OCI-LY7 (cell line): ENCODE results near the gene PREPL. TPM values are rescaled to one million over a fixed set of nuclear protein-coding genes. Genes with fewer than 3 reads are reported as not detected.
"Not testable (repeated sequence)": the region's sequence is repeated elsewhere in the genome, so short reads cannot be mapped to it uniquely, and the experiment has no call there.

Experiments used
- BruUV-seq: library from RNA; stranded (reverse); fragments of 400-500 nt; replicated peaks from 2 replicates; lab custom pipeline; 2021; lab: Mats Ljungman, UMichigan
- CTCF ChIA-PET: fragments of 300-600 bp; sonication (Branson Sonifier 250); formaldehyde crosslinking; loops from one replicate; lab custom pipeline; 2022; ENCODE audit warnings: antibody characterized with exemption; ENCODE audit not compliant: unreplicated experiment; lab: Charles Lee
- POLR2A ChIA-PET: fragments of 300-600 bp; sonication (Branson Sonifier 250); formaldehyde crosslinking; loops from one replicate; lab custom pipeline; 2022; ENCODE audit warnings: antibody characterized with exemption; lab: Charles Lee
- DNase-seq: peaks from one replicate; pipeline ENCODE4 v3.0.0-alpha.2; 2015; ENCODE audit warnings: low spot score
- H2AFZ ChIP-seq: fragments of 200-600 bp; sonication (generic), shearing (Covaris generic); 2 replicates; pipeline ENCODE4 v1.6.1; 2014; ENCODE audit warnings: mild to moderate bottlenecking, antibody characterized with exemption, low read length, moderate library complexity
- H3K27ac ChIP-seq: fragments of 200-600 bp; sonication (generic); 2 replicates; pipeline ENCODE4 v1.5.1; 2014; ENCODE audit warnings: mixed run types, low read depth, mild to moderate bottlenecking, moderate library complexity, low read length, inconsistent platforms; ENCODE audit not compliant: poor library complexity, severe bottlenecking
- H3K36me3 ChIP-seq: fragments of 200-600 bp; sonication (generic); 2 replicates; pipeline ENCODE4 v1.6.1; 2014; ENCODE audit warnings: mild to moderate bottlenecking, antibody characterized with exemption, low read length, moderate library complexity, mixed read lengths; ENCODE audit not compliant: insufficient read depth
- H3K4me1 ChIP-seq: fragments of 200-600 bp; sonication (generic); 2 replicates; pipeline ENCODE4 v1.5.1; 2014; ENCODE audit warnings: mild to moderate bottlenecking, low read length; ENCODE audit not compliant: insufficient read depth, poor library complexity, severe bottlenecking
- H3K4me2 ChIP-seq: fragments of 200-600 bp; sonication (generic); 2 replicates; pipeline ENCODE4 v1.6.1; 2014; ENCODE audit warnings: mild to moderate bottlenecking, low read length
- H3K4me3 ChIP-seq: fragments of 200-600 bp; sonication (generic); 2 replicates; pipeline ENCODE4 v1.5.1; 2014; ENCODE audit warnings: mild to moderate bottlenecking, low read depth, low read length; ENCODE audit not compliant: poor library complexity, severe bottlenecking
- H3K79me2 ChIP-seq: fragments of 200-600 bp; sonication (generic); 2 replicates; pipeline ENCODE4 v1.6.1; 2016; ENCODE audit warnings: low read depth, mild to moderate bottlenecking, low read length, moderate library complexity, mixed read lengths; ENCODE audit not compliant: insufficient read depth
- H3K9me2 ChIP-seq: fragments of 200-600 bp; sonication (generic); 2 replicates; pipeline ENCODE4 v1.6.1; 2016; ENCODE audit warnings: mild to moderate bottlenecking, low read length, mixed read lengths; ENCODE audit not compliant: insufficient read depth
- H3K9me3 ChIP-seq: fragments of 200-600 bp; sonication (generic); 2 replicates; pipeline ENCODE4 v1.6.1; 2014; ENCODE audit warnings: mild to moderate bottlenecking, mixed run types, low read length, mixed read lengths
- H4K20me1 ChIP-seq: fragments of 200-600 bp; sonication (generic); 2 replicates; pipeline ENCODE4 v1.6.1; 2014; ENCODE audit warnings: mild to moderate bottlenecking, antibody characterized with exemption, low read length, moderate library complexity, mixed read lengths; ENCODE audit not compliant: insufficient read depth
- CTCF ChIP-seq: fragments of 200-600 bp; sonication (generic); conservative IDR thresholded peaks from 2 replicates; pipeline ENCODE4 v1.5.1; 2014; ENCODE audit warnings: mild to moderate bottlenecking, antibody characterized with exemption, low read length, moderate library complexity, mixed read lengths
- EZH2phosphoT487 ChIP-seq: fragments of 200-600 bp; sonication (generic); IDR thresholded peaks from 2 replicates; pipeline ENCODE4 v1.6.1; 2018; ENCODE audit warnings: low read depth, borderline replicate concordance, mild to moderate bottlenecking, mixed run types, antibody characterized with exemption, low read length, moderate library complexity, mixed read lengths
- intact Hi-C: fragments of 100-400 bp; cut with micrococcal nuclease; formaldehyde crosslinking; loops from one replicate; pipeline ENCODE4 v1.10.0; 2022; ENCODE audit not compliant: unreplicated experiment
- total RNA-seq, 2 experiments: library from RNA; depleted of rRNA in 1 of 2; stranded (reverse); fragments of >200 nt in 1 of 2; shearing (Covaris generic) in 1 of 2; gene quantifications; 2 replicates each; pipeline ENCODE4 v1.2.3, GENCODE V29; 2014 to 2022

The PREPL gene
- total RNA-seq, 2 experiments from 2014 or later, result 27.5 to 40.6 TPM

DNA sequence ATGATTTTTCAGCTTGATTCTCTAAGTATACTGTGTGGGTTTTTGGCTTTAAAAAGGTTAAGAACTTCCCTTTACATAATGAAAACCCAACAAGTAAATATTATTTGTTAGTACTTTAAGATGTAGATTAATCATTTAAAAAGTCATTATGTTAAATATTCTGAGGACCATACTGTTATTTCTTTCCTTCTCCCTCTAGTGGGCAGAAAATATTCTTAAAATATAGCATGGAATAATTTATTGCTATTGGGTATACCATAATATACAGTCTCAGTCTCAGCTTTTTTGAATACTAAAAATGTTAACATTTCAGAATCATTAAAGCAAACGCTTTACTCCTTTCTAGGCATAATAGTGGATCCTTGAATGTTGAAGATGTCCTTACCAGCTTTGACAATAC is 28.6 kb upstream of the PREPL start:
- DNase-seq, result no peak
- POLR2A ChIA-PET, result no interaction called here
- CTCF ChIA-PET, result interaction anchor here (0.5 kb wide), 1 partner anchor 294 kb away, joined by 3 read pairs; no protein-coding TSS in a partner anchor
- BruUV-seq, result no TSS peak
- H3K27ac ChIP-seq, result no peak overlapping the region
- H3K9me2 ChIP-seq, result no peaks in the 10 kb centered on the region
- H3K4me1 ChIP-seq, result no peaks in the 10 kb centered on the region
- no peaks in the 10 kb centered on the region for H3K9me3 ChIP-seq
- TF ChIP-seq CTCF, result peak; percentile 63
- no peak for TF ChIP-seq EZH2phosphoT487
- no peaks in the 10 kb centered on the region; the same call in 1 of the 2 replicates for H3K36me3 ChIP-seq
- intact Hi-C loops, result loop anchor here (5.0 kb wide), 1 partner anchor 567 kb away; no protein-coding TSS in a partner anchor
- H3K4me3 ChIP-seq, result no peak overlapping the region
- H3K4me2 ChIP-seq, result no peak overlapping the region
- no peaks in the 10 kb centered on the region for H4K20me1 ChIP-seq
- H3K79me2 ChIP-seq, result no peaks in the 10 kb centered on the region
- H2AFZ ChIP-seq, result no peak overlapping the region

DNA sequence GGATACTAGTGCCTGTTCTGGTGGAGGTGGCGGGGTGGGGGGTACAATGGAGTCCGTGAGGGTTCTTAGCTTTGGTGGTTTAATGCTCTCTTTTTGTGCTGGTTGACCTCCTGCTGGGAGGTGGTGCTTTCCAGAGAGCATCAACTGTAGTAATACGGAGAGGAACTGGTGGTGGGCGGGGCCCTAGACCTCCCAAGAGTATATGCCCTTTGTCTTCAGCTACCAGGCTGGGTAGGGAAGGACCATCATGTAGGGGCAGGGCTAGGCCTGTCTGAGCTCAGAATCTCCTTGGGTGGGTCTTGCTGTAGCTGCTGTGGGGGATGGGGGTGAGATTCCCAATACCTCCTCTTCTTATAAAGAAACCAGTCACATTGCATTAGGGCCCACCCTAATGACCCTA is 27.6 kb upstream of the PREPL start:
- H3K79me2 ChIP-seq, result no peaks in the 10 kb centered on the region

DNA sequence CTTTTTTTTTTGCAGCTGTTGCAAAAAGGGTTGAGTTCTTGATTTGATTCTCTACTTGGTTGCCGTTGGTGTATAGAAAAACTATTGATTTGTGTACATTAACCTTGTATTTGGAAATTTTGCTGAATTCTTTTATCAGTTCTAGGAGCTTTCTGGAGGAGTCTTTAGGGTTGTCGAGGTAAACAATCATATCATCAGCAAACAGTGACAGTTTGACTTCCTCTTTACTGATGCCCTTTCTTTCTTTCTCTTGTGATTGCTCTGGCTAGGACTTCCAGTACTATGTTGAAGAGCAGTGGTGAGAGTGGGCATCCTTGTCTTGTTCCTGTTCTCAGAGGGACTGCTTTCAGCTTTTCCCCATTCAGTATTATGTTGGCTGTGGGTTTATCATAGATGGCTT is 23.9 kb upstream of the PREPL start:
- H4K20me1 ChIP-seq, POLR2A ChIA-PET, H2AFZ ChIP-seq, H3K9me2 ChIP-seq, H3K27ac ChIP-seq, CTCF ChIA-PET, H3K9me3 ChIP-seq, H3K4me1 ChIP-seq, DNase-seq, intact Hi-C loops, H3K79me2 ChIP-seq, H3K36me3 ChIP-seq, H3K4me2 ChIP-seq, BruUV-seq, H3K4me3 ChIP-seq: not testable (repeated sequence)

More for the DNA sequence above, 27.6 kb upstream of the PREPL start:
- CTCF ChIA-PET, result no interaction called here
- no peak overlapping the region for H3K27ac ChIP-seq
- BruUV-seq, result no TSS peak
- DNase-seq, result no peak
- no peak overlapping the region for H3K4me3 ChIP-seq
- H3K36me3 ChIP-seq, result no peaks in the 10 kb centered on the region; the same call in none of the 2 replicates
- intact Hi-C loops, result no loop called here
- H3K4me1 ChIP-seq, result no peaks in the 10 kb centered on the region
- no peaks in the 10 kb centered on the region for H3K9me3 ChIP-seq
- H4K20me1 ChIP-seq, result no peaks in the 10 kb centered on the region
- no peak overlapping the region for H2AFZ ChIP-seq
- H3K4me2 ChIP-seq, result no peak overlapping the region
- H3K9me2 ChIP-seq, result no peaks in the 10 kb centered on the region
- POLR2A ChIA-PET, result interaction anchor here (1.3 kb wide), 1 partner anchor 9 kb away, joined by 4 read pairs; no protein-coding TSS in a partner anchor
- TF ChIP-seq EZH2phosphoT487 (no peak), CTCF (no peak)
